ENCODE data around the gene GNB3.
"Not testable (repeated sequence)": the region's sequence is repeated elsewhere in the genome, so short reads cannot be mapped to it uniquely, and the experiment has no call there.

GNB3 gene

GRCh38 chr12:6886206-6886999, 45.7 kb downstream of the GNB3 start:
- DNase-seq, result not testable (repeated sequence)

DNA sequence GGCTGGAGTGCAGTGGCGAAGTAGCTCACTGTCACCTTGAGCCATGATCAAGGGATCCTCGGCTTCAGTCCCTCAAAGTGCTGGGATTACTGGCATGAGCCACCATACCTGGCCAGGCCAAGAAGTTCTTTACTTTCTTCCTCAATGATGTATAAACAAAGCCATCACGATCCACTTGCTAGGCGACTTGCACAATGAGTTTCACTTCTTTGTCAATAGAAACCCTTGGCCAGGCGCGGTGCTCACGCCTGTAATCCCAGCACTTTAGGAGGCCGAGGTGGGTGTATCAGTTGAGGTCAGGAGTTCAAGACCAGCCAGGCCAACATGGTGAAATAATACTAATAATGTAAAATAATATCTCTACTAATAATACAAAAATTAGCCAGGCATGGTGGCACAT, 46.7 kb downstream of the GNB3 start:
- DNase-seq, result no peak

GRCh38 chr12:6888360-6888759, 47.6 kb downstream of the GNB3 start:
- DNase-seq, result no peak

DNA sequence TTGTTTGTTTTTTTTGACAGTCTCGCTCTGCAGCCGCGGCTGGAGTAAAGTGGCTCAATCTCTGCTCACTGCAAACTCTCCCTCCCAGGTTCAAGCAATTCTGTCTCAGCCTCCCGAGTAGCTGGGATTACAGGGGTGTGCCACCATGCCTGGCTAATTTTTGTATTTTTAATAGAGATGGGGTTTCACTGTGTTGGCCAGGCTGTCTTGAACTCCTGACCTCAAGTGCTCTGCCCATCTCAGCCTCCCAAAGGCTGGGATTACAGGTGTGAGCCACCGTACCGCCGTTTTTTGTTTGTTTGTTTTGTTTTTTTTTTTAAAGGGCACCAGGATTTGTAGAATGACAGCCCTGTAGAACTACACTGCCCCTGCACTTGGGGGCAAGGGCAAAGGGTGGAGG, 48.1 kb downstream of the GNB3 start:
- DNase-seq, result not testable (repeated sequence)

- DNase-seq, result not testable (repeated sequence)
Observed at GRCh38 chr12:6889775-6890573, 49.2 kb downstream of the GNB3 start.

GRCh38 chr12:6890789-6891645, 50.3 kb downstream of the GNB3 start:
- DNase-seq, result peak; percentile 89 to 97

DNA sequence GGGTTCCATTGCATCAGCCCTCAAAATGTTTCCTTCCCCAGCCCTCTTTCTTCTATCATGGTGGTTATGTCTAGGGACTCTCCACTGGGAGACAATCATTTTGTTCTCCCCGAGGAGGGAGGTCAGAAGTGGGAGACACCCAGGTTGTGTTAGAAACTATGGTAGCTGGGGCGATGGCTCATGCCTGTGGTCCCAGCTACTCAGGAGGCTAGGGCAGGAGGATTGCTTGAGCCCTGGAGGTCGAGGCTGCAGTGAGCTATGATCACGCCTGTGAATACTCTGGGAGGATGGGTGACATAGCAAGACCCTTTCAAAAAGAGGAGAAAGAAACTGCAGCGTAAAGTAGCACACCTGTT, 50.9 kb downstream of the GNB3 start:
- no peak for DNase-seq

DNA sequence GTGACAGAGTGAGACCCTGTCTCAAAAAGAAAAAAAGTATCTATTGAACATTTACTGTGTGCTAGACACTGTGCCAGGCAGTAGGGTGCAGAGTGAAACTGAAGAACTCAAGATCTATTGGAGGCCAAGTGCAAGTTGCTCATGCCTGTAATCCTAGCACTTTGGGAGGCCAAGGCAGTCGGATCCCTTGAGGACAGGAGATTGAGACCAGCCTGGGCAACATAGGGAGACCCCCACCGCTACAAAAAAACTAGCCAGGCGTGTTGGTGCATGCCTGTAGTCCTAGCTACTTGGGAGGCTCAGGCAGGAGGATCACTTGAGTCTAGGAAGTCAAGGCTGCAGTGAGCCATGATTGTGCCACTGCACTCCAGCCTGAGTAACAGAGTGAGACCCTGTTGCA, 52.0 kb downstream of the GNB3 start:
- not testable (repeated sequence) for DNase-seq

- DNase-seq, result no peak
Observed at GRCh38 chr12:6894321-6894720, 53.6 kb downstream of the GNB3 start.

All from SW 1271 (cell line).